ENCODE data around the gene ESD. TPM values are rescaled to one million over a fixed set of nuclear protein-coding genes. Genes with fewer than 3 reads are reported as not detected.

ESD gene
- total and polyA plus RNA-seq, 2 of the 13 experiments (the other 11 are each of a cell fraction or from before 2014, with no cell fraction given): 118 to 147 TPM

DNA sequence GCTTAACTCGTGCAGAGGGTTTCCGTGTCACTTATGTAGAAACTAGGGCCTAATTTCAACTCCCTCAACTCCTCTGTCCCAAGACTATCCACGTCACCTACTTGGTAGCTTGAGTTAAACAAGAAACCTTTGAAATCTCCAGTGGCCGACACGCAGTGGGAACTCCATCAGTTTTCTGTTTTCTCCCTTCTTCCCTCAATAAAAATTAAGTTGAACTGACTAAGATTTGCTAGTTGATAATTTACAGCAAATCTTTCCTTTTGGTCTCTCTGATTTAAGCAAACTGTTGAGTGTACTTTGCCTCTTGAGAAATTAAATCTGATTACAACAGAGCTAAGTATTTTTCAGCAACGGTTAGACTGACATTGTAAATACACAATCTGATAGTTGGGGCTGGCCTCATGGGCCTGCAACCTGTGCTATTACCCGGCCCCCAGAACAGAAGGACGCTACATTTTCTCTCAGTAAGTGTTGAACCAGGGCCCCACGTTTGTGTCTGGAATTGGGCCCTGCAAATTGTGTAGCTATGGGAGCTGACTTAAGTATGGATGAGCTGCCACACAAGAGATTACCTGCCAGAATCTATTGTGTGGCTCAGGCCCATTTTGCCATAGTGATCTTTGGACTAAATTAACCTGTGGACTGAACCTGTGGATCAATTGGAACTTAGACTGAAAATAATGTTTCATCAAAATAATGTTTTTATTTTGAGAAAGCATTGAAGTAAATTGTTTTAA, 708 bp upstream of the ESD start (continued):
- TF ChIP-seq, protein P1, sequence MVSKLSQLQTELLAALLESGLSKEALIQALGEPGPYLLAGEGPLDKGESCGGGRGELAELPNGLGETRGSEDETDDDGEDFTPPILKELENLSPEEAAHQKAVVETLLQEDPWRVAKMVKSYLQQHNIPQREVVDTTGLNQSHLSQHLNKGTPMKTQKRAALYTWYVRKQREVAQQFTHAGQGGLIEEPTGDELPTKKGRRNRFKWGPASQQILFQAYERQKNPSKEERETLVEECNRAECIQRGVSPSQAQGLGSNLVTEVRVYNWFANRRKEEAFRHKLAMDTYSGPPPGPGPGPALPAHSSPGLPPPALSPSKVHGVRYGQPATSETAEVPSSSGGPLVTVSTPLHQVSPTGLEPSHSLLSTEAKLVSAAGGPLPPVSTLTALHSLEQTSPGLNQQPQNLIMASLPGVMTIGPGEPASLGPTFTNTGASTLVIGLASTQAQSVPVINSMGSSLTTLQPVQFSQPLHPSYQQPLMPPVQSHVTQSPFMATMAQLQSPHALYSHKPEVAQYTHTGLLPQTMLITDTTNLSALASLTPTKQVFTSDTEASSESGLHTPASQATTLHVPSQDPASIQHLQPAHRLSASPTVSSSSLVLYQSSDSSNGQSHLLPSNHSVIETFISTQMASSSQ (IDR thresholded peaks at IDR 0.05; ENCODE audit: low read depth): 0 out of 2 replicates have a peak, but pooled peaks have one; percentile 8
- TF ChIP-seq, protein P1 (CRISPR knock-in tag; IDR thresholded peaks at IDR 0.05; ENCODE audit: borderline replicate concordance): no peak; the same call in 1 of the 2 replicates
- TF ChIP-seq, protein P2, sequence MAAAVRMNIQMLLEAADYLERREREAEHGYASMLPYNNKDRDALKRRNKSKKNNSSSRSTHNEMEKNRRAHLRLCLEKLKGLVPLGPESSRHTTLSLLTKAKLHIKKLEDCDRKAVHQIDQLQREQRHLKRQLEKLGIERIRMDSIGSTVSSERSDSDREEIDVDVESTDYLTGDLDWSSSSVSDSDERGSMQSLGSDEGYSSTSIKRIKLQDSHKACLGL (CRISPR knock-in tag; IDR thresholded peaks at IDR 0.05): no peak
- TF ChIP-seq ZNF747 (CRISPR knock-in tag; IDR thresholded peaks at IDR 0.05; ENCODE audit: borderline replicate concordance) (0 out of 2 replicates have a peak, but pooled peaks have one; percentile 4), FOXO1 (CRISPR knock-in tag; IDR thresholded peaks at IDR 0.05) (no peak), ZSCAN22 (CRISPR knock-in tag; IDR thresholded peaks at IDR 0.05) (0 out of 2 replicates have a peak, but pooled peaks have one; percentile 34), POLR2AphosphoS2 (IDR thresholded peaks at IDR 0.05; ENCODE audit: low read depth, low read length) (no peak), ZNF326 (CRISPR knock-in tag; IDR thresholded peaks at IDR 0.05; ENCODE audit: borderline replicate concordance) (no peak), TOPORS (CRISPR knock-in tag; IDR thresholded peaks at IDR 0.05) (no peak), FOXM1 (CRISPR knock-in tag; IDR thresholded peaks at IDR 0.05) (no peak), PHB2 (IDR thresholded peaks at IDR 0.05; ENCODE audit: partially characterized antibody) (no peak), MAZ (IDR thresholded peaks at IDR 0.05; ENCODE audit: borderline replicate concordance, low read depth, low read length) (no peak), MAZ (CRISPR knock-in tag; IDR thresholded peaks at IDR 0.05; ENCODE audit: low read depth) (peak; percentile 2; the same call in 1 of the 2 replicates), HNF4A (CRISPR knock-in tag; IDR thresholded peaks at IDR 0.05) (peak; percentile 51), ZSCAN31 (CRISPR knock-in tag; IDR thresholded peaks at IDR 0.05; ENCODE audit: low read depth) (0 out of 2 replicates have a peak, but pooled peaks have one; percentile 53), ZNF614 (CRISPR knock-in tag; IDR thresholded peaks at IDR 0.05; ENCODE audit: borderline replicate concordance) (no peak), ZNF253 (CRISPR knock-in tag; IDR thresholded peaks at IDR 0.05; ENCODE audit: borderline replicate concordance) (no peak), ZC3H13 (CRISPR knock-in tag; IDR thresholded peaks at IDR 0.05) (no peak), ZNF703 (CRISPR knock-in tag; IDR thresholded peaks at IDR 0.05; ENCODE audit: borderline replicate concordance) (no peak)
- TF ChIP-seq, protein P3, sequence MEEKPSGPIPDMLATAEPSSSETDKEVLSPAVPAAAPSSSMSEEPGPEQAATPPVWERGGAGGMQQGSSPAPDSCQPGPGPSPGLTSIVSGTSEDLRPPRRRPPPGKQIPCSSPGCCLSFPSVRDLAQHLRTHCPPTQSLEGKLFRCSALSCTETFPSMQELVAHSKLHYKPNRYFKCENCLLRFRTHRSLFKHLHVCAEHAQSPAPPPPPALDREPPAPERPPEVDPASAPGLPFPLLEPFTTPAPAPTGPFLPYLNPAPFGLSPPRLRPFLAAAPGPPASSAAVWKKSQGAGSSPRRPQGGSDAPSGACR (CRISPR knock-in tag; IDR thresholded peaks at IDR 0.05): 0 out of 2 replicates have a peak, but pooled peaks have one; percentile 1
- TF ChIP-seq, protein P4, sequence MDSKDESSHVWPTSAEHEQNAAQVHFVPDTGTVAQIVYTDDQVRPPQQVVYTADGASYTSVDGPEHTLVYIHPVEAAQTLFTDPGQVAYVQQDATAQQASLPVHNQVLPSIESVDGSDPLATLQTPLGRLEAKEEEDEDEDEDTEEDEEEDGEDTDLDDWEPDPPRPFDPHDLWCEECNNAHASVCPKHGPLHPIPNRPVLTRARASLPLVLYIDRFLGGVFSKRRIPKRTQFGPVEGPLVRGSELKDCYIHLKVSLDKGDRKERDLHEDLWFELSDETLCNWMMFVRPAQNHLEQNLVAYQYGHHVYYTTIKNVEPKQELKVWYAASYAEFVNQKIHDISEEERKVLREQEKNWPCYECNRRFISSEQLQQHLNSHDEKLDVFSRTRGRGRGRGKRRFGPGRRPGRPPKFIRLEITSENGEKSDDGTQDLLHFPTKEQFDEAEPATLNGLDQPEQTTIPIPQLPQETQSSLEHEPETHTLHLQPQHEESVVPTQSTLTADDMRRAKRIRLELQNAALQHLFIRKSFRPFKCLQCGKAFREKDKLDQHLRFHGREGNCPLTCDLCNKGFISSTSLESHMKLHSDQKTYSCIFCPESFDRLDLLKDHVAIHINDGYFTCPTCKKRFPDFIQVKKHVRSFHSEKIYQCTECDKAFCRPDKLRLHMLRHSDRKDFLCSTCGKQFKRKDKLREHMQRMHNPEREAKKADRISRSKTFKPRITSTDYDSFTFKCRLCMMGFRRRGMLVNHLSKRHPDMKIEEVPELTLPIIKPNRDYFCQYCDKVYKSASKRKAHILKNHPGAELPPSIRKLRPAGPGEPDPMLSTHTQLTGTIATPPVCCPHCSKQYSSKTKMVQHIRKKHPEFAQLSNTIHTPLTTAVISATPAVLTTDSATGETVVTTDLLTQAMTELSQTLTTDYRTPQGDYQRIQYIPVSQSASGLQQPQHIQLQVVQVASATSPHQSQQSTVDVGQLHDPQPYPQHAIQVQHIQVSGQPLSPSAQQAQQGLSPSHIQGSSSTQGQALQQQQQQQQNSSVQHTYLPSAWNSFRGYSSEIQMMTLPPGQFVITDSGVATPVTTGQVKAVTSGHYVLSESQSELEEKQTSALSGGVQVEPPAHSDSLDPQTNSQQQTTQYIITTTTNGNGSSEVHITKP (CRISPR knock-in tag; IDR thresholded peaks at IDR 0.05; ENCODE audit: low read depth): no peak
